Rectal smooth muscle tissue (tissue), 1 donor: ENCODE data around the gene MICAL3.

Experiments
- H3K27ac ChIP-seq: one replicate; pipeline ENCODE4 v1.7.0; 2013; ENCODE audit warnings: low read depth, low read length, inconsistent platforms
- H3K27me3 ChIP-seq: one replicate; pipeline ENCODE4 v1.7.0; 2013; ENCODE audit warnings: low read length; ENCODE audit not compliant: control insufficient read depth, insufficient read depth
- H3K36me3 ChIP-seq: one replicate; pipeline ENCODE4 v1.7.0; 2013; ENCODE audit warnings: low read length; ENCODE audit not compliant: control insufficient read depth, insufficient read depth
- H3K4me1 ChIP-seq: one replicate; pipeline ENCODE4 v1.7.0; 2013; ENCODE audit warnings: low read length; ENCODE audit not compliant: control insufficient read depth, insufficient read depth
- H3K4me3 ChIP-seq: one replicate; pipeline ENCODE4 v1.7.0; 2013; ENCODE audit warnings: low read length
- H3K9ac ChIP-seq: one replicate; pipeline ENCODE4 v1.7.0; 2013; ENCODE audit warnings: low read length

MICAL3 gene

GRCh38 chr22:17860220-17860965, 164.0 kb downstream of the MICAL3 start:
- H3K4me1 ChIP-seq, result peaks cover 12% of the 10 kb centered on the region
- peaks cover 16% of the 10 kb centered on the region for H3K36me3 ChIP-seq
- no peak overlapping the region for H3K9ac ChIP-seq
- H3K27me3 ChIP-seq, result no peaks in the 10 kb centered on the region
- H3K27ac ChIP-seq, result peak overlapping the region; percentile 83
- H3K4me3 ChIP-seq, result no peak overlapping the region

GRCh38 chr22:17858033-17858432, 166.3 kb downstream of the MICAL3 start:
- no peak overlapping the region for H3K27ac ChIP-seq
- H3K4me1 ChIP-seq, result peaks cover 23% of the 10 kb centered on the region
- H3K9ac ChIP-seq, result no peak overlapping the region
- H3K27me3 ChIP-seq, result no peaks in the 10 kb centered on the region
- peaks cover 4% of the 10 kb centered on the region for H3K36me3 ChIP-seq
- H3K4me3 ChIP-seq, result no peak overlapping the region

- no peak overlapping the region for H3K9ac ChIP-seq
- no peaks in the 10 kb centered on the region for H3K36me3 ChIP-seq
- H3K27me3 ChIP-seq, result no peaks in the 10 kb centered on the region
- H3K27ac ChIP-seq, result peak overlapping the region; percentile 45
- no peak overlapping the region for H3K4me3 ChIP-seq
- peaks cover 42% of the 10 kb centered on the region for H3K4me1 ChIP-seq
Measured at GRCh38 chr22:17855572-17856290, 168.6 kb downstream of the MICAL3 start.

- Histone ChIP-seq H3K4me3 (no peak overlapping the region), H3K4me1 (peaks cover 37% of the 10 kb centered on the region), H3K9ac (no peak overlapping the region), H3K36me3 (no peaks in the 10 kb centered on the region), H3K27ac (peak overlapping the region; percentile 85), H3K27me3 (no peaks in the 10 kb centered on the region)
Measured at GRCh38 chr22:17853073-17853472, 171.3 kb downstream of the MICAL3 start.

DNA sequence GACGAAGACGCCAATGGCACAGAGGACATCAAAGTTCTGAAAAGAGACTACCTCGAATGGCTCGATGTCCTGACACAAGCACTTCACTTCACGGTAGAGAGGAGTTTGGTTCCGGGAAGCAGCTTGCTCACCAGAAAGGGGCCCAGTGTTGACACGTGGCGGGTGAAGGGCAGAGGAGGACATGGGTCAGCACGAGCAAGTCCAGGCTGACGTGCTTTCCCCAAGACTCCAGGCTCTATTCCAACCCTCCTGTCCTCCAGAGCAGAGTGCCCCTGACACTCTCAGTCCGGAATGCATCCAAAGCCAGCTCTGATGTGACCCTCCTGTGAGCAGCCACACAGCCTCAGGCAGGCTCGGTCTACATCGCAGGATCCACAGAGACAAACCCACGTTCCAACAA, 172.6 kb downstream of the MICAL3 start:
- Histone ChIP-seq H3K27me3 (no peaks in the 10 kb centered on the region), H3K36me3 (no peaks in the 10 kb centered on the region), H3K9ac (no peak overlapping the region), H3K4me3 (no peak overlapping the region), H3K4me1 (peaks cover 50% of the 10 kb centered on the region), H3K27ac (peak overlapping the region; percentile 85)

- no peaks in the 10 kb centered on the region for H3K36me3 ChIP-seq
- peaks cover 67% of the 10 kb centered on the region for H3K4me1 ChIP-seq
- H3K27me3 ChIP-seq, result no peaks in the 10 kb centered on the region
- peak overlapping the region; percentile 13 for H3K9ac ChIP-seq
- H3K27ac ChIP-seq, result peak overlapping the region; percentile 95
- no peak overlapping the region for H3K4me3 ChIP-seq
Measured at GRCh38 chr22:17847360-17848078, 176.8 kb downstream of the MICAL3 start.

GRCh38 chr22:17846326-17846992, 177.9 kb downstream of the MICAL3 start:
- H3K4me3 ChIP-seq, result peak overlapping the region; percentile 14
- peaks cover 59% of the 10 kb centered on the region for H3K4me1 ChIP-seq
- no peak overlapping the region for H3K9ac ChIP-seq
- peak overlapping the region; percentile 95 for H3K27ac ChIP-seq
- no peaks in the 10 kb centered on the region for H3K36me3 ChIP-seq
- H3K27me3 ChIP-seq, result no peaks in the 10 kb centered on the region

DNA sequence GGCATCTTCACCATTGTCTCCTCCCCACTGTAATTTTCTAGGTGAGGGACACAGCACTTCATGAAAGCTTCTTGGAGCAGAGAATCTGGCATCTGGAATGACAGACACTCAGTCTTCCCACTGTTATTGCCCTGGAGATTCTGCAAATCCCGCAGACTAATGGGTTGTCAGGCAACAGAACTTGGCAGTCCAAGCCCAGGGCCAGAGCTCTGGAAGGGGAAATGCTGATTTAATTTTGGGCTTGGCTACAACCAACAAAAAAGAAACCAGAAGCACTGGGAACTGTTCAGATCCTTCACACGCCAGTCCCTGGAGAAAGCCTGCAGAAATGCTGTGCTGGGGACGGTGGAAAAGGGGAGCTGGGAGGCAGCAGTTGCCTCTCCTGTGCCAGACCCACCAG, 178.6 kb downstream of the MICAL3 start:
- H3K4me3 ChIP-seq, result peak overlapping the region; percentile 14
- H3K27ac ChIP-seq, result peak overlapping the region; percentile 95
- no peaks in the 10 kb centered on the region for H3K27me3 ChIP-seq
- no peak overlapping the region for H3K9ac ChIP-seq
- H3K36me3 ChIP-seq, result peaks cover 6% of the 10 kb centered on the region
- H3K4me1 ChIP-seq, result peaks cover 55% of the 10 kb centered on the region

DNA sequence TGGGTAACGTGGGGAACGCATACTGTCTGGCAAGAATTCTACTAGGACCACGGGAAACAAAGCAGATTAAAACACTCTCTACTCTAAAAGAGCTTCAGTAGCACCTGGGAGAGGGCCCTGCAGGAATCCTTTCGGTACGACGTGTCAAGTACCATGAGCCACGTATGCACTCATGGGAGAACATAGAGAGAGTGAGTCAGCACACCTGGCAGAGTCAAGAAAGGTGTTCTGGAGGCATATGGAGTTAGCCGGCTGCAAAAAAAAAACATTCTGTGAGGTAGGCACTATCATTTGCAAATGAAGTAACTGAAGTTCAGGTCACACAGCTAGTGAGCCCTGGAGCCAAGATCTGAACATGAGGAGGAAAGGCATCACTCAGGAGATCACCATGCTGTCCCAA, 179.0 kb downstream of the MICAL3 start:
- Histone ChIP-seq H3K9ac (no peak overlapping the region), H3K27me3 (no peaks in the 10 kb centered on the region), H3K4me3 (peak overlapping the region; percentile 14), H3K27ac (peak overlapping the region; percentile 95), H3K4me1 (peaks cover 55% of the 10 kb centered on the region), H3K36me3 (peaks cover 9% of the 10 kb centered on the region)

DNA sequence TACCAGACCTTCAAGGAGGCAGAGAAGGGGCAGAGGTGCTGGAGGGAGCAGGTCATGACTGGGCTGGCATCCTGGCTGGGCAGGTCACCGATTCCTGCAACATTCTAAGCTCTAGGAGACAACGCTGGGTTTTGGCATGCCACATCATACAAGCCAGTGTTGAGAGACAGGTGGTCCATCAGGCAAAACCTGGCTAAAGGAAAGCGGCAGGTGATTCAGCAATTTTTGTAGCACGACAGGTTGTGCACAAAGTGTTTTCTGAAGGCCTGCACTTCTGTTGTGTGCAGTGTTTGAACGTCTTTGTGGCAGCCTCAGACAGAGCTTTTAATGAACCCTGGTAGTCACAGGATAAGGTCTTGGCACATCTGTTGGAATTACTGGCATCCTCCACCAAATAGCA, 180.2 kb downstream of the MICAL3 start:
- H3K27me3 ChIP-seq, result no peaks in the 10 kb centered on the region
- H3K4me1 ChIP-seq, result peaks cover 55% of the 10 kb centered on the region
- H3K4me3 ChIP-seq, result no peak overlapping the region
- peak overlapping the region; percentile 95 for H3K27ac ChIP-seq
- H3K36me3 ChIP-seq, result peaks cover 9% of the 10 kb centered on the region
- no peak overlapping the region for H3K9ac ChIP-seq

- Histone ChIP-seq H3K4me3 (peak overlapping the region; percentile 16), H3K36me3 (peaks cover 17% of the 10 kb centered on the region), H3K27me3 (no peaks in the 10 kb centered on the region), H3K9ac (no peak overlapping the region), H3K4me1 (peaks cover 41% of the 10 kb centered on the region), H3K27ac (peak overlapping the region; percentile 73)
Measured at GRCh38 chr22:17842386-17842785, 182.0 kb downstream of the MICAL3 start.

DNA sequence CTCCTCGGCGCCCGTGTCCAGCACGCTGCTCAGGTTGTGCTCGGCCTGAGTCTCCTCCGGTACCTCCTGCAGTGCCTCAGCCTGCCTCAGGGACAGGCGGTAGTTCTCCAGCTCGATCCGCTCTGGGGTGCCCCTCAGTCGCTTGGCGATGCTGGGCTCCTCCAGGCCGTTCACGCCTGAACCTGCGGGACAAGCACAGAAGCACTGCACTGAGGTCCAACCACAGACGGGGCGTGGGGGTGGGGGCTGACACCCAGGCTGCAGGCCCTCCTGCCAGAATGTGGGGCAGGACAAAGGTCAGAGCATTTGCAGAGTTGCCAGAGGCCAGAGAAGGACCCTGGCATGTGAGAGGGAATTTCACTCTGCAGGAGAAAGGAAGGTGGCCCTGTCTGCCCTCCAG, 182.5 kb downstream of the MICAL3 start:
- Histone ChIP-seq H3K4me1 (peaks cover 36% of the 10 kb centered on the region), H3K4me3 (no peak overlapping the region), H3K27me3 (no peaks in the 10 kb centered on the region), H3K27ac (peak overlapping the region; percentile 73), H3K36me3 (peaks cover 19% of the 10 kb centered on the region), H3K9ac (peak overlapping the region; percentile 33)
